PC-3 (cell line): ENCODE results near the gene ERBB2. TPM values are rescaled to one million over a fixed set of nuclear protein-coding genes. Genes with fewer than 3 reads are reported as not detected.

Source experiments
- ATAC-seq: fragments of 200-7000 bp; cut with Tn5 transposase; 2 replicates; pipeline ENCODE4 v1.9.1; 2020; ENCODE audit warnings: mild to moderate bottlenecking, moderate library complexity
- BruUV-seq: library from RNA; stranded (reverse); fragments of 400-500 nt; replicated peaks from 2 replicates; lab custom pipeline; 2021; lab: Mats Ljungman, UMichigan
- CTCF ChIA-PET: fragments of 300-600 bp; sonication (Branson Sonifier 250); formaldehyde crosslinking; loops from one replicate; lab custom pipeline; 2022; ENCODE audit warnings: antibody characterized with exemption; lab: Charles Lee
- POLR2A ChIA-PET: fragments of 300-600 bp; sonication (Branson Sonifier 250); formaldehyde crosslinking; loops from one replicate; lab custom pipeline; 2022; ENCODE audit warnings: antibody characterized with exemption; ENCODE audit not compliant: unreplicated experiment; lab: Charles Lee
- DNase-seq: peaks from one replicate; pipeline ENCODE4 v3.0.0-alpha.2; 2015
- H2AFZ ChIP-seq: fragments of 300-600 bp; sonication (generic); 2 replicates; pipeline ENCODE4 v1.6.0; 2016; ENCODE audit warnings: antibody characterized with exemption, low read length
- H3F3A ChIP-seq: fragments of 300-600 bp; sonication (generic); one replicate; pipeline ENCODE4 v1.6.0; 2017; ENCODE audit warnings: antibody characterized with exemption, low read length, control low read depth, mild to moderate bottlenecking; ENCODE audit not compliant: unreplicated experiment
- H3K27ac ChIP-seq: fragments of 300-600 bp; sonication (generic); 2 replicates; pipeline ENCODE4 v1.5.1; 2016; ENCODE audit warnings: mild to moderate bottlenecking, low read length
- H3K27me3 ChIP-seq: fragments of 300-600 bp; sonication (generic); 2 replicates; pipeline ENCODE4 v1.6.1; 2016; ENCODE audit warnings: low read length, mixed read lengths
- H3K36me3 ChIP-seq: fragments of 300-600 bp; sonication (generic); 2 replicates; pipeline ENCODE4 v1.6.1; 2016; ENCODE audit warnings: low read depth, mixed run types, low read length, mixed read lengths
- H3K4me1 ChIP-seq: fragments of 300-600 bp; sonication (generic); 2 replicates; pipeline ENCODE4 v1.5.1; 2016; ENCODE audit warnings: low read length; ENCODE audit not compliant: insufficient read depth
- H3K4me2 ChIP-seq: fragments of 300-600 bp; sonication (generic); 2 replicates; pipeline ENCODE4 v1.6.0; 2016; ENCODE audit warnings: low read length
- H3K4me3 ChIP-seq: fragments of 300-600 bp; sonication (generic); 2 replicates; pipeline ENCODE4 v1.5.1; 2016; ENCODE audit warnings: mild to moderate bottlenecking, low read length, mixed read lengths
- H3K79me2 ChIP-seq: fragments of 300-600 bp; sonication (generic); 2 replicates; pipeline ENCODE4 v1.6.1; 2017; ENCODE audit warnings: low read length, mixed read lengths
- H3K9ac ChIP-seq: fragments of 300-600 bp; sonication (generic); 2 replicates; pipeline ENCODE4 v1.6.0; 2016; ENCODE audit warnings: mild to moderate bottlenecking, low read length
- H3K9me2 ChIP-seq: fragments of 300-600 bp; sonication (generic); replicated peaks from 2 replicates; pipeline ENCODE4 v1.6.1; 2016; ENCODE audit warnings: mixed run types, low read length, mixed read lengths
- H3K9me3 ChIP-seq: fragments of 300-600 bp; sonication (generic); 2 replicates; pipeline ENCODE4 v1.6.1; 2016; ENCODE audit warnings: low read length, mixed read lengths
- H4K20me1 ChIP-seq: fragments of 300-600 bp; sonication (generic); 2 replicates; pipeline ENCODE4 v1.6.1; 2016; ENCODE audit warnings: low read length, mixed read lengths
- CTCF ChIP-seq: fragments of 300-600 bp; sonication (generic); conservative IDR thresholded peaks from 2 replicates; pipeline ENCODE4 v1.5.1; 2017; ENCODE audit warnings: antibody characterized with exemption, low read depth, mild to moderate bottlenecking, low read length
- EZH2 ChIP-seq: fragments of 300-600 bp; sonication (generic); IDR thresholded peaks from one replicate; pipeline ENCODE4 v1.6.1; 2017; ENCODE audit warnings: antibody characterized with exemption, mild to moderate bottlenecking, low read length; ENCODE audit not compliant: unreplicated experiment
- EZH2phosphoT487 ChIP-seq: fragments of 300-600 bp; sonication (generic); IDR thresholded peaks from 2 replicates; pipeline ENCODE4 v1.6.1; 2018; ENCODE audit warnings: mild to moderate bottlenecking, antibody characterized with exemption, low read length, borderline replicate concordance
- intact Hi-C: fragments of 100-400 bp; cut with micrococcal nuclease; formaldehyde crosslinking; loops from 2 replicates; pipeline ENCODE4 v1.9.0; 2023
- total RNA-seq: library from RNA; depleted of rRNA; stranded (reverse); fragments of >200 nt; gene quantifications from 2 replicates; pipeline ENCODE4 v1.2.3, GENCODE V29; 2014

ERBB2 gene
- total RNA-seq, 1 experiment from 2014 or later, result 36.2 TPM

GRCh38 chr17:39688945-39689344, 10.9 kb upstream of the ERBB2 start:
- Histone ChIP-seq H3K27me3 (no peaks in the 10 kb centered on the region), H4K20me1 (no peaks in the 10 kb centered on the region), H3K4me2 (peak overlapping the region; percentile 94), H3K9me2 (no peaks in the 10 kb centered on the region), H3K9me3 (no peaks in the 10 kb centered on the region), H3K9ac (peak overlapping the region; percentile 82), H3K79me2 (no peaks in the 10 kb centered on the region), H2AFZ (peak overlapping the region; percentile 94; the same call in 1 of the 2 replicates), H3K36me3 (no peaks in the 10 kb centered on the region), H3K4me3 (peak overlapping the region; percentile 86), H3F3A (peaks cover 8% of the 10 kb centered on the region), H3K27ac (no peak overlapping the region), H3K4me1 (peaks cover 16% of the 10 kb centered on the region)
- no peak for TF ChIP-seq EZH2
- no peak for TF ChIP-seq CTCF
- no peak for TF ChIP-seq EZH2phosphoT487
- intact Hi-C loops, result no loop called here
- ATAC-seq (no peak), DNase-seq (no peak)
- ChIA-PET CTCF (interaction anchor here (0.8 kb wide), 1 partner anchor 30 kb away, joined by 5 read pairs; no protein-coding TSS in a partner anchor), POLR2A (no interaction called here)
- no TSS peak for BruUV-seq

- no TSS peak for BruUV-seq
- H3K9me2 ChIP-seq, result no peaks in the 10 kb centered on the region
- H3K4me3 ChIP-seq, result no peak overlapping the region
- H3K9me3 ChIP-seq, result no peaks in the 10 kb centered on the region
- no peaks in the 10 kb centered on the region for H3K36me3 ChIP-seq
- DNase-seq (no peak), ATAC-seq (no peak)
- TF ChIP-seq EZH2, result no peak
- no peak for TF ChIP-seq EZH2phosphoT487
- no peak overlapping the region for H3K9ac ChIP-seq
- H3K27ac ChIP-seq, result no peak overlapping the region
- H2AFZ ChIP-seq, result no peak overlapping the region
- no peaks in the 10 kb centered on the region for H3K27me3 ChIP-seq
- intact Hi-C loops, result no loop called here
- ChIA-PET CTCF (no interaction called here), POLR2A (no interaction called here)
- no peaks in the 10 kb centered on the region for H4K20me1 ChIP-seq
- H3K79me2 ChIP-seq, result peaks cover 3% of the 10 kb centered on the region
- no peak overlapping the region for H3K4me2 ChIP-seq
- no peaks in the 10 kb centered on the region for H3F3A ChIP-seq
- 0 out of 2 replicates have a peak, but pooled peaks cover 3% of the 10 kb centered on the region for H3K4me1 ChIP-seq
Observed at GRCh38 chr17:39694593-39694992, 5.3 kb upstream of the ERBB2 start.

DNA sequence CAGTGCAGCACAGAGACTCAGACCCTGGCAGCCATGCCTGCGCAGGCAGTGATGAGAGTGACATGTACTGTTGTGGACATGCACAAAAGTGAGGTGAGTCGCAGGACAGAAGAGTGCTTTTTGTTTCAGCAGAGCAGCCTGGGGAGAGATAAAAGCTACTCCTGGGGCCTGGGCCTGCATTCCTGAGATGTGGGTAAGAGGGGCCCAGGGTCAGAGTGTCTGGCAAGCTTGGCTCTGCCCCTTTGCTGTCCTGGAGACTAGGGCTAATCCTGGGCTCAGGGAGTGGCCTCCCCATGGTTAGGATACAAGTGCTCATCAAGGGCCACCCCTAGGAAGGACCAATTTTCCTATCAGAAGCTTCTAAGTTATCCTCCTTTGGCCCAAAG, 4.8 kb upstream of the ERBB2 start:
- no TSS peak for BruUV-seq
- ChIA-PET CTCF (no interaction called here), POLR2A (no interaction called here)
- Histone ChIP-seq H3K4me1 (0 out of 2 replicates have a peak, but pooled peaks cover 3% of the 10 kb centered on the region), H3K4me3 (no peak overlapping the region), H3K27me3 (no peaks in the 10 kb centered on the region), H4K20me1 (no peaks in the 10 kb centered on the region), H3K79me2 (peaks cover 8% of the 10 kb centered on the region), H3K4me2 (no peak overlapping the region), H3K27ac (no peak overlapping the region), H3F3A (no peaks in the 10 kb centered on the region), H3K9me2 (no peaks in the 10 kb centered on the region), H3K36me3 (no peaks in the 10 kb centered on the region), H3K9ac (no peak overlapping the region), H2AFZ (no peak overlapping the region), H3K9me3 (no peaks in the 10 kb centered on the region)
- TF ChIP-seq EZH2 (no peak), CTCF (no peak), EZH2phosphoT487 (no peak)
- no peak for ATAC-seq
- DNase-seq, result no peak
- intact Hi-C loops, result no loop called here
